Camera-type eye (tissue), 1 donor: ENCODE data around the gene GDAP1L1. TPM values are rescaled to one million over a fixed set of nuclear protein-coding genes. Genes with fewer than 3 reads are reported as not detected.

Experiments
- total RNA-seq: library from RNA; depleted of rRNA; stranded (reverse); fragments of >200 nt; gene quantifications from one replicate; pipeline ENCODE4 v1.2.3, GENCODE V29; 2014

The GDAP1L1 gene
- 13.6 TPM for total RNA-seq

GRCh38 chr20:44247131-44247571 lies at the start of gene GDAP1L1:
Gene GDAP1L1, plus strand, starts transcription at chr20:44247308. Its CDS starts 27 bp downstream, at chr20:44247335.

DNA sequence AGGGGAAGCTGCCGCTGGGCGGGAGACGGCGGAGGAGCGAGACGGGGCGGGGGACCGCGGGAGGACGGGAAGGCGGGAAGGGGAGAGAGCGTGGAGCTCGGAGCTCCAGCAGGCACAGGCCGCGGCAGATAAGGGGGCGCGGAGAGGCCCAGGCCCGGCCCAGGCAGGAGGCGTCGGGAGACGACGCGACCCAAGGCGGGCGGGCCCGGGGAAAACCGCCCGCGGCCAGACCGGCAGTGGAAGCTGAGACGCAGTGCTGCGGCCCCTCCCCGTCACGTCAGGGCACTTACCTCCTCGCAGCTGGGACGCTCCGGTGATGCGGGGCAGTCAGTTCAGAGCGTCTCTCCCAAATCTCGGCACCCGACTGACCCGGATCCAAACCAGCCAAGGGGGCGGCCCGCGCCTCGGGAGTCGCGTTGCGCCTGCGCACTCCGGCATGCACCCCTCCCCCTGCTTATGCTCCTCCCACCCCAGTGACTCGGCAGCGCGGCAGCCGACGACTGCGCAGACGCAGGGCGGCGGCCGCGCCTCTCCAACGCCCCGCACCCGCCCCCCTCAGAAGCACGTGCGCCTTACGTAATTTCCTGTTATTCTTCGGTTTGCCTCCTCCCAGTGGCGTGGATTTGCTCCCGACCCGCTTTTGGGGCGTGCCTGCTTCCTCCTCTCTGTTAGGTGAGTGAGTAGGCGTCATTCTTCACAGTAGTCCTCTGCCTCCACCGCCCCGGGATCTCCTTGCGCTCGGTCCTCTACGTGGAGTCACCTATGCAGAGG lies 36.5 kb upstream of the GDAP1L1 start, which contains the start of gene OSER1:
OSER1 (minus strand) TSS at position 366 of the 771 bp plus-strand sequence. CDS start 3,814 bp downstream, outside the sequence.

DNA sequence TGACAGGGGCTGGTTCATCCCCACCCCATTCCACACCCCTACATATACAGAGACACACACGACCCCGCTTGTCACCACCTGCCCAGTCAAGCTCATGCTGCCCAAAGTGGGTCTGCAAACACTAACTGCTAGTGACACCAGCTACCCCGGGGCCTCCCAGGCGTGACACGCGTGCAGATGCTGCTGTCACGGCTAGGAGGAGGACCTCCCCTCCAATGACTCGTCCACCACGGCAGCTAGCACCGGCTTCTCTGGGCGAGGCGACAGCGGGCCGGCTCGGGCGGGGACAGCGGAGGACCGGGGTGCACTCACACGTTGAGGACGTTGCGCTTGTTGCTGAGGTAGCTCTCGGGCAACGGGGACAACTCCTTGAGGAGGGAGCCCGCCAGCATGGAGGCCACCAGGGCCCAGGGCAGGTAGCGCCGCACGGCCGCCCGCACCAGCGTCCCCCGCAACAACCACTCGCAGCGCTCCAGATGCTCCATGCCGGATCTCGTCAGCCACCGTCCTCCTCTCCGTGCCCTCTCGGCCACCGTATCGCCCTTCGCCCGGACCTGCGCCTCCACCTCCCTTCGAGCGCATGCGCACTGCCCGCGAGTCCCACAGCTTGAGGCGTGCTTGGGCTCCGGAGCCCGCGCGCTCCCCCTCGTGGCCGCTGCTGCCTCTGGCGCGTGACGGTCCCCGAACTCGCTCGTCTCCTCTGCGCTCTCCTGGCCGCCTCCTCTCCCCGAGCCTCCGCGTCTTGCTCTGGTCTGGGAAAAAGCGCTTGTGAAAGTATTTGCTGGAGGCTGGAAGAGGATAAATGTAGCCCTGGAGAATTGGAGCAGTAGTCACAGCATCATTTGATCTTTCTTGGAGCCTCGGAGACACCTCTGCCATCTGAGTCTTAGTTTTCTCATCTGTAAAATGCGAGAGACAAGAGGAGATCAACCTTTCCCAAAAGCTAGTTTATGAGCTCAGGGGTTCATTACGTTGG lies 63.8 kb downstream of the GDAP1L1 start, which contains the start of gene FITM2:
FITM2 (minus strand) TSS at position 539 of the 976 bp plus-strand sequence; CDS start at position 485, 54 bp downstream.

Other genes starting within 250 kb of the GDAP1L1 start
- 14.8 TPM for gene JPH2, start 60.1 kb upstream of the GDAP1L1 start, total RNA-seq
- 46.2 TPM for gene OSER1, start 36.5 kb upstream of the GDAP1L1 start, total RNA-seq
- 9.3 TPM for gene FITM2, start 63.9 kb downstream of the GDAP1L1 start, total RNA-seq
- gene R3HDML, start 89.7 kb downstream of the GDAP1L1 start, total RNA-seq = not detected
- gene HNF4A, start 108.4 kb downstream of the GDAP1L1 start, total RNA-seq = 2.3 TPM
- 10.9 TPM for gene TTPAL, start 228.6 kb downstream of the GDAP1L1 start, total RNA-seq